LNCAP (cell line): ENCODE data around the gene HDAC7.
A peak's percentile ranks its signal among the peaks of the same experiment; 100 is the strongest.

Experiments used
- TF ChIP-seq, protein P1 (sequence below): fragments of 450-650 bp; IDR thresholded peaks from 2 replicates; pipeline ENCODE4 v1.5.1; 2017; ENCODE audit warnings: mild to moderate bottlenecking

Gene HDAC7

GRCh38 chr12:47744005-47744651 is 75.6 kb downstream of the HDAC7 start:
- TF ChIP-seq, protein P1, sequence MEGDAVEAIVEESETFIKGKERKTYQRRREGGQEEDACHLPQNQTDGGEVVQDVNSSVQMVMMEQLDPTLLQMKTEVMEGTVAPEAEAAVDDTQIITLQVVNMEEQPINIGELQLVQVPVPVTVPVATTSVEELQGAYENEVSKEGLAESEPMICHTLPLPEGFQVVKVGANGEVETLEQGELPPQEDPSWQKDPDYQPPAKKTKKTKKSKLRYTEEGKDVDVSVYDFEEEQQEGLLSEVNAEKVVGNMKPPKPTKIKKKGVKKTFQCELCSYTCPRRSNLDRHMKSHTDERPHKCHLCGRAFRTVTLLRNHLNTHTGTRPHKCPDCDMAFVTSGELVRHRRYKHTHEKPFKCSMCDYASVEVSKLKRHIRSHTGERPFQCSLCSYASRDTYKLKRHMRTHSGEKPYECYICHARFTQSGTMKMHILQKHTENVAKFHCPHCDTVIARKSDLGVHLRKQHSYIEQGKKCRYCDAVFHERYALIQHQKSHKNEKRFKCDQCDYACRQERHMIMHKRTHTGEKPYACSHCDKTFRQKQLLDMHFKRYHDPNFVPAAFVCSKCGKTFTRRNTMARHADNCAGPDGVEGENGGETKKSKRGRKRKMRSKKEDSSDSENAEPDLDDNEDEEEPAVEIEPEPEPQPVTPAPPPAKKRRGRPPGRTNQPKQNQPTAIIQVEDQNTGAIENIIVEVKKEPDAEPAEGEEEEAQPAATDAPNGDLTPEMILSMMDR: peak; percentile 89

DNA sequence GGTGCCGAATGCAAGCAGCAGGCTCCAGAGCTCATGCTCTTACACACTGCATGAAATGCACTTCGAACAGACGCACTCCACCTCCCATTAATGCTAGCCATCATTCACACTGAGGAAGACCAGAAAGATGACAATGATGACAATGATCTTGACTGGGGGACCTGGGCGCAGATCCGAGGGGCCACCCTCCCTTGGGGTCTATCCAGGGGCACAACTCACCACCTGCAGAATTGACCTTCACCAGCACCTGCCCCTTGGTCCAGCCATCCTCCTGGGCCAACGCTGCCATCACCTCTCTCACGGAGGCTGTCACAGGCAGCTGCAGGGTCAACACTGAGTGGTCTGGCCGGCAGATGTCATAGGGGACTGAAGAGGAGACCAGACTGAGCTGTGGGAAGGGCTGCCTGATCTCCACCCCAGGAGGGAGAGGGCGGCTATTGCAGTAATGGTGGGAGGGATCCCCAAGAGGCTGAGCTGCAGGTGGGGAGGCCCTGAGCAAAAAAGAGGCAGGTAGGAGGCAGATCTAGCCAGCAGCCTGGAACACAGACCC is 76.3 kb downstream of the HDAC7 start:
- TF ChIP-seq, protein P1: no peak

GRCh38 chr12:47742253-47742825 is 77.4 kb downstream of the HDAC7 start:
- TF ChIP-seq, protein P1: peak; percentile 99

GRCh38 chr12:47741340-47741703 is 78.4 kb downstream of the HDAC7 start:
- TF ChIP-seq, protein P1: no peak

GRCh38 chr12:47740606-47741339 is 78.9 kb downstream of the HDAC7 start:
- TF ChIP-seq, protein P1: no peak

- TF ChIP-seq, protein P1: no peak
These were observed 79.7 kb downstream of the HDAC7 start for GRCh38 chr12:47739979-47740378.

DNA sequence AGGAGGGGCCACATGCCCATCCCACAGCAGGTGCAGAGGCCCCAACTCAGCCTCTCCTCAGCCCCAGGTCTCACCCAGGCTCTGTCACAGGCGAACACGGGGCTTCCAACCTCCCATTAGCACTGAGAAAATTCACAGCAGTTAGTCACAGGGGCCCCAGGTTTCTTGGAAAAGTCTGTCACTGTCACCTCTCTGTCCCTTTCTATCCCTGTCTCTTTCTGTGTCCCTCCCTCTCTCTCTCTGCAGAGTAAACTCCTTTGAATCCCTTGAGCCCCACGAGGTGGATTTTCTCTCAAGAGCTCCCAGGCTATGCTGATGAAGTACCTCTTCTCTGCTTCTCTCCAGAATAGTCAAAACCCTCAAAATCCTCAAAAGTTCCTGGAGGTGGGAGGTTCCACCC is 80.4 kb downstream of the HDAC7 start:
- TF ChIP-seq, protein P1: no peak
